ENCODE measurements around the gene TEX19.
A peak's percentile ranks its signal among the peaks of the same experiment; 100 is the strongest.

Gene TEX19, protein sequence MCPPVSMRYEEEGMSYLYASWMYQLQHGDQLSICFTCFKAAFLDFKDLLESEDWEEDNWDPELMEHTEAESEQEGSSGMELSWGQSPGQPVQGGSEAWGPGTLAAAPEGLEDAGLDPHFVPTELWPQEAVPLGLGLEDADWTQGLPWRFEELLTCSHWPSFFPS

DNA sequence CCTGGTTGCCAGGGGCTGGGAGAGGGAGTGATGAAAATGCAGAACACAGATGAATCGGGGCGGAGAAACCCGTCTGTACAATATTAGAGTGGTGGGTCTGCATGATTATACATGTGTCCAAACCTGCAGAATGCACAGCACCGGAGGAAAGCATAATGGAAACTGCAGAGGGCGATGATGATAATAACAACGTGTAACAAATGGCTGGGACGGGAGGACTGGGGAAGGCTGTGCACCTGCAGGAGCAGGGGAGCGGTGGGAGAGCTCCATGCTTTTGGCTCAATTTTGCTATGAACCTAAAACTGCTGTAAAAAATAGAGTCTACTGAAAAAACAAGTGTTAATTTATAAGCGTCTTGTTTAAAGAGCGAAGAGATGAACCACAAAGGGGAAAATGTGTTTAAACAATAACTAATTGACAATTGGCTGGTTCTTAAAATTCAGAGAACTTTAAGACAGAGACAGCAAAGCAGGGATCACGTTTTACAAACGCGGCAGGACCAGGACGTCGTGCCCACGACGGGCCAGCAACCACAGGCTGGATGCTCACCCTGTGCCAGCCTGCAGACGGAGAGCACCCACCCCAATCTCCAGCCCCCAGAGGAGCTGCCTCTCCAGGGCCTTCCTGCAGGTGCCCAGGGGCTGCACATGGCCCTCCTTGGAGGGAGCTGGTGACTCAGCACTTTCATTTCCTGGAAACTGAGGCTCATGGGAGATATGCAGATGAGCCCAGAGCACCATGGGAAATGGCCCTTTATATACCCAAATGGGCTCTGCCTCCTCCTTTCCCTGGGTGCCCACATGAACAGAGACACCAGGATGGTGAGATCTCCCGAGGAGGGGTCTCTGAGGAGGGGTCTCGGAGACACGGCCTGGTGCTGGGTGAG, at the start of gene TEX19:
TEX19 (plus strand) TSS at position 783 of the 886 bp plus-strand sequence. CDS start 2,904 bp downstream, outside the sequence.
- DNase-seq: peak; percentile 31

DNA sequence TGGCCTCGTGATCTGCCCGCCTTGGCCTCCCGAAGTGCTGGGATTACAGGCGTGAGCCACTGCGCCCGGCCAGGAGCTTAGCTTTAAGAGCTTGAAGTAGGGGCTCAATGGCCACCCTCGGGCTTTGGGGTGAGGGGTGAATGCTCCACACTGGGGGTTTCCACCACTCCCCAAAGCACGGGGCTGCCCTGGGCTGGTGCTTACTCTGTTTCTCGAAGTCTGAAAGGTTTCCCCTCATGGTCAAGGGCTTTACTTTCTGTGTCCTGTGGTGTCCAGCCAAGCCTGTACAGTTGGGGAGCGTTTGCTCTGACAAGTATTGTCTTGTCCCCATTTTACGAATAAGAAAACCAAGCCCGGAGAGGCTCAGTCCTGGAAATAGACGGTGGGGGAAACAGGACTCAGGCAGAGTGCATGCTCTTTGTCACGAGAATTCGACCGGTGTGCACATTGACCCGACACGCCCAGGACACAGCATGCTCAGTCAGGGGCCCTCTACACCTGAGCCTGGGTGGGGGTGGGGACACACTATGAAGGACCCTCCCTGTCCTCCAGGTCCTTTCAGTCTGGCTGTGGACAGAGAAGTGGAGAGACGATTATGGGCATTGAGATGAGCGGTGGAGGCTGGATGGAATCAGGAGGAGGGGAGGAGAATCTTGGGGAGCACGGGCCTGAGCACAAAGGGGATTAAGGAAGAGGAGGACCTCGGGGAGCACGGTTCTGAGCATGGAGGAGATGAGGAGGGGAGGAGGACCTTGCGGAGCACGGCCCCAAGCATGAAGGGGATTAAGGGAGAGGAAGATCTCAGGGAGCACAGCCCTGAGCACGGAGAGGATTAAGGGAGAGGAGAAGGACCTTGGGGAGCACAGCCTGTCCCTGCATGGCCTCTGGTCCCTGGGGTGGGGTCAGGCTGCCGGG, 49.1 kb upstream of the TEX19 start:
- DNase-seq: no peak

- no peak for DNase-seq
Measured at GRCh38 chr17:82310877-82311276, 48.2 kb upstream of the TEX19 start.

DNA sequence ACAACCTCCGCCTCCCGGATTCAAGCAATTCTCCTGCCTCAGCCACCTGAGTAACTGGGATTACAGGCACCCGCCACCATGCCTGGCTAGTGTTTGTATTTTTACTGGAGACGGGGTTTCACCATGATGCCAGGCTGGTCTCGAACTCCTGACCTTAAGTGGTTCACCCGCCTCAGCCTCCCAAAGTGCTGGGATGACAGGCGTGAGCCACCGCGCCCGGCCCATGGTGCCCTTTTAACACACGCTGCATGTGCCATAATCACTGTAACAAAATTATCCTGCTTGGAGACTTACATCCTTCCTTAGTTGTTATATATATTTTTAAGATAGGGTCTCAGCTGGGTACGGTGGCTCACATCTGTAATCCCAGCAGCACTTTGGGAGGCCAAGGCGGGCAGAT, 47.1 kb upstream of the TEX19 start:
- no peak for DNase-seq

GRCh38 chr17:82313195-82314011, 45.6 kb upstream of the TEX19 start:
- no peak for DNase-seq

DNA sequence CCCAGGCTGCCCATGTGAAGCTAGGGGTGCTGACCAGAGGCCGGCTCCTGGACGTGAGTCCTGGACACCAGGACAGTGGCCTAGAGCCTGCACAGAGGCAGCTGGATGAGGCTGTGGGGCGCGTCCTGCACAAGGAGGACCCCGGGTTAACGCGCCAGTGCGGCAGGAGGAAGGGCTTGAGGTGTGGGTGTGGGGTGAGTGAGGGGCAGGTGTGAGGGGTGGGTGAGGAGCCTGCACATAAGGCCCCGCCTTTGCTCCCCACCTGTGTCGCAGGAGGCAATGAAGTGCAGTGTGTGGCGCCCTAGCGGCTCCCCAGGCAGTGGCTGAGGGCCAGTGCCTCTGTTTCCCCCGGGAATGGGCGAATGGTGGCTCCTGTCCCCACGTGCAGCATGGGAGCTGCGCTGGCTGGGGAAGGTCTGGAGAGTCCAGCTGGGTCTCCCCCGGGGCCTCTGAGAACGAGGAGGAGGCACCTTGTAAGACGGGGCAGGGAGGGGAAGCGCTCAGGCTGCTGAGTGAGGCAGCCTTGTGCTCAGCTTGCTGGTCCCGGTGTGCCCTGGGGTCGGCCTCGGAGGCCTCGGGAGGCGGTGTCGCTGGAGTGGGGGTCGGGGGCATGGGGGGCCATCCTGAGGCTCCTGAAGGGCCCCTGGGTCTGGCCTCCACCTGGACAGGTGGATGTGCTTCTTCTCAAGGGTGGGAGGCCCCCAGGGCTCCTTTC, 44.9 kb upstream of the TEX19 start:
- DNase-seq: no peak

GRCh38 chr17:82314727-82315605, 44.1 kb upstream of the TEX19 start:
- DNase-seq: no peak

- DNase-seq: peak; percentile 67
Measured at GRCh38 chr17:82315703-82316358, 43.2 kb upstream of the TEX19 start.

GRCh38 chr17:82316651-82317393, 42.2 kb upstream of the TEX19 start:
- peak; percentile 53 for DNase-seq

- DNase-seq: peak; percentile 87
Measured at GRCh38 chr17:82317394-82318168, 41.5 kb upstream of the TEX19 start, which contains the start of gene CD7. TSS of gene CD7 (minus strand) at chr17:82317608. CDS start at chr17:82317495, 113 bp downstream.

DNA sequence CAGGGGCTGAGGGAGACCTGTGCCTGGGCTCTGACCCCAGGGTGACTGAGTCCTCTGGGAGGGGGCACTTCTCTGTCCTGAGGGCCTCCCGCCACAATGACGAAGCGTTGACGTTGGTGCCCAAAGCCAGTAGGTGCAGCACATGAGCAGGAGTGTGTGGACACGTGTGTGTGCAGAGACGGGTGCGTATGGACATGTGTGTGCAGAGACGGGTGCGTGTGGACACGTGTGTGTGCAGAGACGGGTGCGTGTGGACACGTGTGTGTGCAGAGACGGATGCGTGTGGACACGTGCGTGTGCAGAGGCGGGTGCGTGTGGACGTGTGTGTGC, 40.9 kb upstream of the TEX19 start:
- no peak for DNase-seq

- DNase-seq: no peak
Measured at GRCh38 chr17:82318772-82319606, 40.1 kb upstream of the TEX19 start.

- no peak for DNase-seq
Measured at GRCh38 chr17:82319619-82320062, 39.4 kb upstream of the TEX19 start.

DNA sequence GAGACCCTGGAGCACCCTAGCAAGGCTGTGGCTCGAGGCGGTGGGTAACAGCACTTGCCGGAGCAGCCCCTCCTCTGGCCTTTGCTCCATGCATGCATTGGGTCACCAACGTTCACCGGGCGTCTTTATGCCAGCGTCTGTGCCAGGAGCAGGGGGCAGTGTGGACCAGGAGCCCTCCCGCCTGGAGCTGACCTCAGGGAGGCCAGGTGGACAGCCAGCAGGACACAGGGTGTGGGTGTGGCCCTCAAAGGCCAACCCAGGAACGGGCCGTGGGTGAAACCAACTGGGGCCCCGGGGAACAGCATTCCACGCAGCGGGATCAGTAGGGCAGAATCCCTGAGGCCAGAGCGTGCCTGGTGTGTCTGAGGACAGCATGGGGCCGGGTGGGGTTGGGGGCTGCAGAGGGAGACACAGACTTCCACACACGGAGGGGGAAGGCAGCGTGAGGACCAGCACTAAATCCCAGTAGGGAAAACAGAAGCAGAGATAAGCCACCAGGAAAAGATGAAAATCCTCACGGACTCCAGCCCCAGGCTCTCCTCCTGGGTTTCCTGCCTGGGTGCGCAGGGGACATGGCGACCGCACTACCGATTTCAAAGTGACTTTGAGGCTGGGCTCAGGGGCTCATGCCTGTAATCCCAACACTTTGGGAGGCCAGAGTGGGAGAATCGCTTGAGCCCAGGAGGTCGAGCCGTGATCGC, 38.8 kb upstream of the TEX19 start:
- no peak for DNase-seq

DNA sequence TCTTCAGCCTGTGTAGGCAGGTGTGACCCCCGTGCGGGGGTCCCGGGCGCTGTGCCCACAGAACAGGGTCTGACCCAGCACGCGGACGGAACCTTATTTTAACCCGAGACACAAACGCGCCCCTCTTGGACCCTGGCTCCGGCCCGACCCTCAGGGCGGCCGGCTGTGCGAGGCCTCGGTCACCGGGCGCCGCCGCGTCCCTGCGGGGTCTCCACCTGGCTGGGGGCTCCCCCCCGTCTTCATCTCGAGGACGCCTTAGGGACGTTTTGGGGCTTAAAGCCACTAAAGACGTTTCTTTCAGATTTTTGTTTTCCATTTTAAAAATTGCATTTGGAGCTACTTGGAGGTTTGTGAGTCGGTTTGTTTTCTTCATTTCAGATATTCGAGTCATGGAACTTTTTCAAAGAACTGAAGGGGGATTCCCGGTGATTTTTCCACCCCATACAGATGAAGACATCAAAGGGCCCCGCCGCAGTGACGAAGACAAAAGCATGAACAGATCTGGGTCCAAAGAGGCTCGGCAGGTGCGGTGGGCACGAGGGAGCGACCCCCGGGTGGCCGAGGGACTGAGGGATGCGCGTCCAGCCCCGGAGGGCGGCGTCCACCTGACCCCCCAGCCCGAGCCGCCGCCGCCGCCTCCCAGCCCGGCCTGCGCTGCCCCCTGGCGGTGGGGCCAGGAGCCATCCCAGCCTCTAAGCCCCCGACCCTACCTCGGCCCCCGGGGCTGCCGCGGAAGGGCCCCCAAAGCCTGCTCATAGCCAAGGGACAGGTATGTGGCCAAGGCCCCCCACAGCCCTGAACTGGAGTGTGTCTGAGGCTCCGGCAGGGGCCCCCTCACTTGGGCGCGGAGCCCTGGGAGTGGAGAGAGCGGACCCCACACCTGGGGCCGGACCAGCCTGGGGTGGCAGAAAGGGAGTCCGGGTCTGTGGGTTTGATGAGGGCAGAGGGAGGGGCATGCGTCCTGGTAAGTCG, 37.8 kb upstream of the TEX19 start:
- DNase-seq: peak; percentile 86

Data from stimulated activated CD4-positive, alpha-beta T cell treated with anti-CD3 and anti-CD28 coated beads, Interleukin-15, amount 100 ng/mL, for 24 hours (primary cell).